Measurements from ENCODE around the gene KMT2C.

Gene KMT2C

GRCh38 chr7:152132812-152133211, 303.0 kb downstream of the KMT2C start:
- no peaks in the 10 kb centered on the region for H3K9me3 ChIP-seq (ENCODE audit: low read length)
- H3K9me2 ChIP-seq (ENCODE audit: low read depth, low read length) = no peaks in the 10 kb centered on the region
- H2AFZ ChIP-seq (ENCODE audit: low read length) = no peak overlapping the region
- no peaks in the 10 kb centered on the region for H3K4me1 ChIP-seq (ENCODE audit: insufficient read depth, low read length, severe bottlenecking)
- H3K36me3 ChIP-seq (ENCODE audit: insufficient read depth, low read length) = peaks cover 90% of the 10 kb centered on the region
- H3K4me2 ChIP-seq (ENCODE audit: low read length) = no peak overlapping the region
- no peaks in the 10 kb centered on the region; the same call in 1 of the 2 replicates for H3F3A ChIP-seq (ENCODE audit: insufficient read depth, low read length)
- TF ChIP-seq, protein P1, sequence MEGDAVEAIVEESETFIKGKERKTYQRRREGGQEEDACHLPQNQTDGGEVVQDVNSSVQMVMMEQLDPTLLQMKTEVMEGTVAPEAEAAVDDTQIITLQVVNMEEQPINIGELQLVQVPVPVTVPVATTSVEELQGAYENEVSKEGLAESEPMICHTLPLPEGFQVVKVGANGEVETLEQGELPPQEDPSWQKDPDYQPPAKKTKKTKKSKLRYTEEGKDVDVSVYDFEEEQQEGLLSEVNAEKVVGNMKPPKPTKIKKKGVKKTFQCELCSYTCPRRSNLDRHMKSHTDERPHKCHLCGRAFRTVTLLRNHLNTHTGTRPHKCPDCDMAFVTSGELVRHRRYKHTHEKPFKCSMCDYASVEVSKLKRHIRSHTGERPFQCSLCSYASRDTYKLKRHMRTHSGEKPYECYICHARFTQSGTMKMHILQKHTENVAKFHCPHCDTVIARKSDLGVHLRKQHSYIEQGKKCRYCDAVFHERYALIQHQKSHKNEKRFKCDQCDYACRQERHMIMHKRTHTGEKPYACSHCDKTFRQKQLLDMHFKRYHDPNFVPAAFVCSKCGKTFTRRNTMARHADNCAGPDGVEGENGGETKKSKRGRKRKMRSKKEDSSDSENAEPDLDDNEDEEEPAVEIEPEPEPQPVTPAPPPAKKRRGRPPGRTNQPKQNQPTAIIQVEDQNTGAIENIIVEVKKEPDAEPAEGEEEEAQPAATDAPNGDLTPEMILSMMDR (IDR thresholded peaks at IDR 0.05; ENCODE audit: low read length) = no peak
- TF ChIP-seq EZH2 (IDR thresholded peaks at IDR 0.05; ENCODE audit: borderline replicate concordance, low read length) = no peak
- H3K4me3 ChIP-seq (ENCODE audit: low read depth, low read length, poor library complexity, severe bottlenecking) = no peak overlapping the region
- no peaks in the 10 kb centered on the region for H3K27me3 ChIP-seq (ENCODE audit: insufficient read depth, low read length)
- H3K79me2 ChIP-seq (ENCODE audit: insufficient read depth, low read length) = no peaks in the 10 kb centered on the region
- no peak overlapping the region for H3K27ac ChIP-seq (ENCODE audit: low read depth, low read length, poor library complexity, severe bottlenecking)
- no peak overlapping the region for H3K9ac ChIP-seq (ENCODE audit: low read length)
- no peaks in the 10 kb centered on the region for H4K20me1 ChIP-seq (ENCODE audit: insufficient read depth, low read length)

DNA sequence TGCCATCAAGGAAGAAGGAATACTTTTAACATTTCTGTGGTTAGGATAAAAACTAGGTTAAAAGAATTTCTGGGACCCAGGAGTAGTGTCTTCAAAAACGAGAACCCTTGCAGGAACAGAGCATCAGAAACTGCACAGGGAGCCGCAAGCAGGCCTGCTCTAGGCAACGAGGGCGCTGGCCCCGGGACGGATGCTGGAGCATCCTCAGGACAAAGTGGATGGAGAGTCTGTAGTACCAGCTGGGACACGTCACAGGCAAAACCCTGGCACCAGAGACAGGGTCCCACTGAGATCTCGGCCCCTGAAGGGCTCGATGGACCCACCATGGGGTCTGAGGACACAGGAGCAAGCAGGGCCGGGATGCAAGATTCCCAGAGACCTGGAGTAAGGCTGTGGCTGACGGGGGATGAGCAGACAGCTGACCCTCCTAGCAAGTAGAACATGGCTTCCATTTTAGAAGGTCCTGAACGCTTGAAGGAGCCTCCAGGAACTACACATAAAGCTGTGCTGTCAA, 303.8 kb downstream of the KMT2C start:
- no peak overlapping the region for H3K4me3 ChIP-seq (ENCODE audit: low read depth, low read length, poor library complexity, severe bottlenecking)
- H3K27ac ChIP-seq (ENCODE audit: low read depth, low read length, poor library complexity, severe bottlenecking) = no peak overlapping the region
- no peak overlapping the region for H3K9ac ChIP-seq (ENCODE audit: low read length)
- no peak overlapping the region for H2AFZ ChIP-seq (ENCODE audit: low read length)
- no peaks in the 10 kb centered on the region for H3K9me2 ChIP-seq (ENCODE audit: low read depth, low read length)
- H4K20me1 ChIP-seq (ENCODE audit: insufficient read depth, low read length) = no peaks in the 10 kb centered on the region
- no peak overlapping the region for H3K4me2 ChIP-seq (ENCODE audit: low read length)
- H3F3A ChIP-seq (ENCODE audit: insufficient read depth, low read length) = no peaks in the 10 kb centered on the region; the same call in 1 of the 2 replicates
- no peaks in the 10 kb centered on the region for H3K4me1 ChIP-seq (ENCODE audit: insufficient read depth, low read length, severe bottlenecking)
- no peaks in the 10 kb centered on the region for H3K9me3 ChIP-seq (ENCODE audit: low read length)
- peaks cover 89% of the 10 kb centered on the region for H3K36me3 ChIP-seq (ENCODE audit: insufficient read depth, low read length)
- no peaks in the 10 kb centered on the region for H3K79me2 ChIP-seq (ENCODE audit: insufficient read depth, low read length)
- TF ChIP-seq, protein P1 (IDR thresholded peaks at IDR 0.05; ENCODE audit: low read length) = no peak
- H3K27me3 ChIP-seq (ENCODE audit: insufficient read depth, low read length) = no peaks in the 10 kb centered on the region

DNA sequence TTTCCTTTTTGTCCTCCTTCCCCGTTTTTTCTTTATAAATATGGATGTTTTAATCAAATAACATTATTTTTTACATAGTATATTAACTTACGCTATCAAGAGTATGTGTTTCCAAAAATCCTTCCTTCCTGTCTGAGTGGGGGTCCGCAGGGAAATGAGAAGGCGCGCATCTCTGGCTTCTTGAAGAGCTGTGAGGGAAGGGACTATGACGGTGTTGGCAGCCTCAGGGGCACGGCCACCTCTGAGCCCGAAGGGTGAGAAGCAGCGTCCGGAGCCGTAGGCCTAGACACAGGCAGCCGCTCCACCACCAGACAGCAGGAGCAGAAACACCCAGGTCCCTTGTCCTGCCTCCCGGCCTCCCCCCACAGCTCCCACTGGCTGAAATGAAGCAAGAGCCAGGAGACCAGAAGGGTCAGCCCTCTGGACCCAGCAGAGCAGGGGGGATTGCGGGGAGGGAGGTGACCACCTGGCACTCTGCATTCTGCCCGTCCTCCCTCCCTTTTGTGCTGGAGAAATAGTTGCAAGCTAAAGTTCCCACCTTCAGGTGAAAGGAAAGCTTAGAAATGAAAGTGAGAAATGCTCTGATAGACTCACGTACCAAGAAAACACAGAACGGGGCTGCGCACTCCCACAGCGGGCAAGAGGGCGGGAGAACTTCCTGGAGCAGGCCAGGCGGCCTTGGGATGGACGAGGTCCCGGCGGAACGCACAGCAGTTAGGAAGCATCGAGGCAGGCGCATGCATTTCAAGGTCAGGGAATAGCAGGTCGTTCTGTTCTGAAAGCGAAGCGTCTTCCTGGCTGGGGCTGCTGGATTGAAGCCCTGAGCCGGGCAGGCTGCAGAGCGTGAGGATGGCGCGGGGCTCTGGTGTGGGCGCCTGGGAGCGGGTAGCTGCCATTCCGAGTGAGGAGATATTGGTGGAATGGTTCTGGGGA, 304.9 kb downstream of the KMT2C start:
- no peak overlapping the region for H3K4me2 ChIP-seq (ENCODE audit: low read length)
- H3K27ac ChIP-seq (ENCODE audit: low read depth, low read length, poor library complexity, severe bottlenecking) = no peak overlapping the region
- no peaks in the 10 kb centered on the region; the same call in 1 of the 2 replicates for H3F3A ChIP-seq (ENCODE audit: insufficient read depth, low read length)
- no peaks in the 10 kb centered on the region for H4K20me1 ChIP-seq (ENCODE audit: insufficient read depth, low read length)
- H3K4me3 ChIP-seq (ENCODE audit: low read depth, low read length, poor library complexity, severe bottlenecking) = no peak overlapping the region
- peaks cover 90% of the 10 kb centered on the region for H3K36me3 ChIP-seq (ENCODE audit: insufficient read depth, low read length)
- TF ChIP-seq EZH2 (IDR thresholded peaks at IDR 0.05; ENCODE audit: borderline replicate concordance, low read length) = no peak
- TF ChIP-seq, protein P1 (IDR thresholded peaks at IDR 0.05; ENCODE audit: low read length) = no peak
- no peaks in the 10 kb centered on the region for H3K27me3 ChIP-seq (ENCODE audit: insufficient read depth, low read length)
- no peaks in the 10 kb centered on the region for H3K9me3 ChIP-seq (ENCODE audit: low read length)
- no peak overlapping the region for H2AFZ ChIP-seq (ENCODE audit: low read length)
- H3K79me2 ChIP-seq (ENCODE audit: insufficient read depth, low read length) = no peaks in the 10 kb centered on the region
- no peaks in the 10 kb centered on the region for H3K4me1 ChIP-seq (ENCODE audit: insufficient read depth, low read length, severe bottlenecking)
- H3K9me2 ChIP-seq (ENCODE audit: low read depth, low read length) = no peaks in the 10 kb centered on the region
- H3K9ac ChIP-seq (ENCODE audit: low read length) = no peak overlapping the region
